Vagina (tissue), 2 donors: Measurements from ENCODE around the gene ARL17B.
"Not testable (repeated sequence)": the region's sequence is repeated elsewhere in the genome, so short reads cannot be mapped to it uniquely, and the experiment has no call there.

Experiments used
- POLR2A ChIP-seq, 2 donors: fragments of 450-650 bp; IDR thresholded peaks; one replicate each; pipeline ENCODE4 v1.6.1; 2017; ENCODE audit warnings: antibody characterized with exemption in 2 of 2, mild to moderate bottlenecking in 2 of 2, moderate library complexity in 2 of 2
- POLR2AphosphoS5 ChIP-seq, 2 donors: sonication (generic); formaldehyde crosslinking; IDR thresholded peaks; one replicate each; pipeline ENCODE4 v1.9.0; 2017; ENCODE audit warnings: antibody characterized with exemption in 2 of 2, mild to moderate bottlenecking in 2 of 2, low read depth in 1 of 2; ENCODE audit not compliant: insufficient read depth in 1 of 2
- TF ChIP-seq, protein P1 (sequence below), 3 experiments: fragments of 450-650 bp in 2 of 3; fragments of 200-600 bp in 1 of 3; sonication (generic) in 1 of 3; IDR thresholded peaks; one replicate each; pipeline ENCODE4 v1.5.1; 2017 to 2019; ENCODE audit warnings: antibody characterized with exemption in 3 of 3, mild to moderate bottlenecking in 2 of 3, moderate library complexity in 2 of 3

DNA sequence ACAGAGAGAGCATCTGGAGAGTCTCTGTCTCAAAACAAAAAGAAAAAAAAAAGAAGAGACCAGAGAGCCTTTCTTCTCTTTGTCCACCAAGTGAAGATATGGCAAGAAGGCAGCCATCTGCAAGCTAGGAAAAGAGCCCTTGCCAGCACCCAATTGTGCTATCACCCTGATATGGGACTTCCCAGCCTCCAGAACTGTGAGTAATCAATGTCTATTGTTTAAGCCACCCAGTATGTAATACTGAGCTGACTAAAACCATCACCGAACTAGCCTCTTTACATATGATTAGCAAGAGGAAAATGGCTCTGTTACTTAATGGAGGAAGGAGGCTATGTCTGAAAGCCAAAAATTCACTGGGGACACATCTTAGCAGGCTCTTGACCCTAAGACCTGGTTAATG lies 105.2 kb downstream of the ARL17B start:
- TF ChIP-seq POLR2A (IDR thresholded peaks at IDR 0.05); POLR2AphosphoS5 (IDR thresholded peaks at IDR 0.05; ENCODE audit: insufficient read depth in 1 of 2, low read depth in 1 of 2): not testable (repeated sequence)
- TF ChIP-seq, protein P1, sequence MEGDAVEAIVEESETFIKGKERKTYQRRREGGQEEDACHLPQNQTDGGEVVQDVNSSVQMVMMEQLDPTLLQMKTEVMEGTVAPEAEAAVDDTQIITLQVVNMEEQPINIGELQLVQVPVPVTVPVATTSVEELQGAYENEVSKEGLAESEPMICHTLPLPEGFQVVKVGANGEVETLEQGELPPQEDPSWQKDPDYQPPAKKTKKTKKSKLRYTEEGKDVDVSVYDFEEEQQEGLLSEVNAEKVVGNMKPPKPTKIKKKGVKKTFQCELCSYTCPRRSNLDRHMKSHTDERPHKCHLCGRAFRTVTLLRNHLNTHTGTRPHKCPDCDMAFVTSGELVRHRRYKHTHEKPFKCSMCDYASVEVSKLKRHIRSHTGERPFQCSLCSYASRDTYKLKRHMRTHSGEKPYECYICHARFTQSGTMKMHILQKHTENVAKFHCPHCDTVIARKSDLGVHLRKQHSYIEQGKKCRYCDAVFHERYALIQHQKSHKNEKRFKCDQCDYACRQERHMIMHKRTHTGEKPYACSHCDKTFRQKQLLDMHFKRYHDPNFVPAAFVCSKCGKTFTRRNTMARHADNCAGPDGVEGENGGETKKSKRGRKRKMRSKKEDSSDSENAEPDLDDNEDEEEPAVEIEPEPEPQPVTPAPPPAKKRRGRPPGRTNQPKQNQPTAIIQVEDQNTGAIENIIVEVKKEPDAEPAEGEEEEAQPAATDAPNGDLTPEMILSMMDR (IDR thresholded peaks at IDR 0.05), result not testable (repeated sequence)
